ENCODE data around the gene UTP18. TPM values are rescaled to one million over a fixed set of nuclear protein-coding genes. Genes with fewer than 3 reads are reported as not detected.
"Not testable (repeated sequence)": the region's sequence is repeated elsewhere in the genome, so short reads cannot be mapped to it uniquely, and the experiment has no call there.

The UTP18 gene
- total RNA-seq, 2 experiments from 2014 or later: 36.7 to 41.0 TPM

DNA sequence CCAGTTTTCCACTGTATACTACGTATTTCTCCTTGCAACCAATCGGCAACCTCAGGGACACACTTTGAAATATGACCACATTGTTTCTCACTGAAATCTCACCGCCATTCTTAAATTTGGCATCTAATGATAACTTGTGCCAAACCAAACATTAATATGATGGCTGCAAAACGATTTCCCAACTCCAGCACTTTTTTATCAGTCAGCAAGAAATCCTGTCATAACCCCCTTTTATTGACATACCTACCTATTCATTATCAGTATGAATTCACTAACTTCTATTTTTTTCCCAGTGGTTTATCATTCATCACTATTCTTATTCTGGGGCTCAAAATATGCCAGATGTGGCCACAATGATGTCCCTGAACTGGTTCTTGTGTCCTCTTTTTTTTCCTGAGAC, 16.3 kb upstream of the UTP18 start:
- POLR2A ChIA-PET: no interaction called here
- ATAC-seq (ENCODE audit: low read depth) (no peak), DNase-seq (no peak)
- Mint-ChIP-seq H3K9me3 (no peaks in the 10 kb centered on the region), H3K4me1 (peaks cover 6% of the 10 kb centered on the region), H3K27me3 (no peaks in the 10 kb centered on the region), H3K4me3 (no peak overlapping the region), H3K36me3 (peaks cover 5% of the 10 kb centered on the region), H3K27ac (no peak overlapping the region)

DNA sequence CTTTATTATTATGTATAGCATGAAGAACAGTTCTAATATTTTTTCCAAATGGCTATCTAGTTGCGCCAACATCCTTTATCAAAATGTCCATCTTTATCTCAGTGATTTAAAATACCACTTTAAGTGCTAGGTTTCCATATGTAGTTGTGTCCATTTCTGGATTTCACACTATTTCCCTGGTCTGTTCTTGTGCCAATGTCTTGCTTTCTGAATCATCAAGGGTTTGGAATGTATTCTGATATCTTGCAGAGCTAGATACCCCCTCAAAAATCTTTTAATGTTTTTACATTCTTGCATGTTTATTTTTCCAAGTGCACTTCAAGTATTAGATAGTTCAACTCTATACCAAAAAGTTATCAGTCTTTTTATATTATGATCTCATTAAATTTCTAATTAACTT, 14.8 kb upstream of the UTP18 start:
- Mint-ChIP-seq H3K4me1 (peaks cover 6% of the 10 kb centered on the region), H3K9me3 (no peaks in the 10 kb centered on the region), H3K27me3 (no peaks in the 10 kb centered on the region), H3K27ac (no peak overlapping the region), H3K4me3 (no peak overlapping the region), H3K36me3 (peaks cover 4% of the 10 kb centered on the region)
- ATAC-seq (ENCODE audit: low read depth) (no peak), DNase-seq (no peak)
- POLR2A ChIA-PET: no interaction called here

GRCh38 chr17:51250314-51250840, 10.0 kb upstream of the UTP18 start:
- Mint-ChIP-seq H3K4me1 (peaks cover 14% of the 10 kb centered on the region), H3K27ac (no peak overlapping the region), H3K36me3 (peaks cover 24% of the 10 kb centered on the region), H3K27me3 (no peaks in the 10 kb centered on the region), H3K9me3 (no peaks in the 10 kb centered on the region), H3K4me3 (no peak overlapping the region)
- POLR2A ChIA-PET: no interaction called here
- no peak for ATAC-seq (ENCODE audit: low read depth)
- no peak for DNase-seq

DNA sequence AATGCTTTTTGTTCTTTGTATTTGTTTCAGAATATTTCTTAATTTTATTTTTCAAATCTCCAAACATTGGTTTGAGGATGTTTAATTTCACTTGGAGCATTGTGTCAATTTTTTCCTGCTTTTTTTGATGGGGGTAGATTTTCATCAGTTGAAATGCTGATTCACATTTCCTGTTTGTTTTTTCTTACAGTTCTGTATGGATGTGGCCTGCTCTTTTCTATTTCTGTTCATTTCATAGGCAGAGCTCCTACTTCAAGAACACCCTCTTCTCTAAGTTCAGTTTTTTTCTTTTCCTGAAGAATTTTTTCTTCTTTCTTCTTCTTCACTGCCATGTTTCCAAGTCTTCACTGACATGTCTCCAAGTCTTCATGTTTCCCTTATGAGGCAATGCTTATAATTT, 9.3 kb upstream of the UTP18 start:
- H3K27me3 Mint-ChIP-seq: no peaks in the 10 kb centered on the region
- H3K9me3 Mint-ChIP-seq: no peaks in the 10 kb centered on the region
- DNase-seq (no peak), ATAC-seq (ENCODE audit: low read depth) (no peak)
- POLR2A ChIA-PET: no interaction called here
- peak overlapping the region; percentile 19 for H3K27ac Mint-ChIP-seq
- H3K36me3 Mint-ChIP-seq: peaks cover 24% of the 10 kb centered on the region
- no peak overlapping the region for H3K4me3 Mint-ChIP-seq
- peaks cover 16% of the 10 kb centered on the region for H3K4me1 Mint-ChIP-seq

GRCh38 chr17:51255673-51256072, 4.7 kb upstream of the UTP18 start:
- DNase-seq (no peak), ATAC-seq (ENCODE audit: low read depth) (no peak)
- Mint-ChIP-seq H3K4me3 (no peak overlapping the region), H3K27me3 (no peaks in the 10 kb centered on the region), H3K4me1 (peaks cover 34% of the 10 kb centered on the region), H3K36me3 (peaks cover 24% of the 10 kb centered on the region), H3K9me3 (no peaks in the 10 kb centered on the region), H3K27ac (no peak overlapping the region)
- POLR2A ChIA-PET: no interaction called here

GRCh38 chr17:51256101-51256500, 4.2 kb upstream of the UTP18 start:
- peaks cover 20% of the 10 kb centered on the region for H3K36me3 Mint-ChIP-seq
- POLR2A ChIA-PET: no interaction called here
- peaks cover 31% of the 10 kb centered on the region for H3K4me1 Mint-ChIP-seq
- DNase-seq (no peak), ATAC-seq (ENCODE audit: low read depth) (no peak)
- no peak overlapping the region for H3K27ac Mint-ChIP-seq
- no peak overlapping the region for H3K4me3 Mint-ChIP-seq
- no peaks in the 10 kb centered on the region for H3K27me3 Mint-ChIP-seq
- no peaks in the 10 kb centered on the region for H3K9me3 Mint-ChIP-seq

DNA sequence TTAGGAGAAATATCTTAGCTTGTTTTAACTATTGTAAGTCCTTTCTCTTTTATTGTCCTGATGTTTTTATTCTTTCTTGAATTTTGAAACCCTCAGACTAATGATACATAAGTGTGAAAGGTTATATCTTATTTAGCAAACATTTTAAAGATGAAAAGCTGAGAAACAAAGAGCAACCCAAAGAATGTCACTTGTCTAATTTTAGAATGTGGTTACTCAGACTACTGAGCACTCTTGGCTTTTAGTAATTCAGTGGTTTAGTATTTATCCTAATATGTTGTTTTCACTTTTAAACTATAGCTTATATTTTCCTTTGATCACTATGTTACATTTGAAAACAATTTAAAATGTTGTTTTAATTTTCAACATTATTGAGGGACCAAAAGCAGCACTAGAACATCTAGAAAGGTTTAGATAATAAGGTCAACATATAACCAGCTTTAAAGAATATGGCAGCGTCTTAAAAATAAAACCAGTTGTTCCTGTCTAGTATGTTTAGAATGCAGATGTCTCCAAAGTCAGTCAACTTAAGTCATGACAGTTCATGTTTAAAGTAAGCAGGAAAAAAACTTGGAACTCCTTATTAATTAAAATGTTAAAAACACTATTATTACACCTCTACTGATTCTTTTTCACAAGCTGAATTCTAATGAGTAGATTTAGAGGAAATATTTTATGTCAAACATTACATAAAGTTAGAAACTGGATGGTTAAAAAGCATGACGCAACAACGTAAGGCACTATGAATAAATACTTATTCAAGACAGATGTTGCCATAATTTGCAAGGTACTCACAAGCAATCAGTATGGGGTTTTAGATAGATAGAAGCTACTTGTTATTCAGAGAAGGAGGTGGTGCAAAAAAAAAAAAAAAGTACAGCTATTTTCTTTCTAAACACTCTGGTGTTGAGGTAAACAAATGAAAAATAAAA, 2.9 kb upstream of the UTP18 start:
- Mint-ChIP-seq H3K9me3 (no peaks in the 10 kb centered on the region), H3K36me3 (peaks cover 12% of the 10 kb centered on the region), H3K27ac (no peak overlapping the region), H3K4me1 (peaks cover 34% of the 10 kb centered on the region), H3K27me3 (no peaks in the 10 kb centered on the region), H3K4me3 (peak overlapping the region; percentile 12)
- DNase-seq (no peak), ATAC-seq (ENCODE audit: low read depth) (no peak)
- POLR2A ChIA-PET: no interaction called here

DNA sequence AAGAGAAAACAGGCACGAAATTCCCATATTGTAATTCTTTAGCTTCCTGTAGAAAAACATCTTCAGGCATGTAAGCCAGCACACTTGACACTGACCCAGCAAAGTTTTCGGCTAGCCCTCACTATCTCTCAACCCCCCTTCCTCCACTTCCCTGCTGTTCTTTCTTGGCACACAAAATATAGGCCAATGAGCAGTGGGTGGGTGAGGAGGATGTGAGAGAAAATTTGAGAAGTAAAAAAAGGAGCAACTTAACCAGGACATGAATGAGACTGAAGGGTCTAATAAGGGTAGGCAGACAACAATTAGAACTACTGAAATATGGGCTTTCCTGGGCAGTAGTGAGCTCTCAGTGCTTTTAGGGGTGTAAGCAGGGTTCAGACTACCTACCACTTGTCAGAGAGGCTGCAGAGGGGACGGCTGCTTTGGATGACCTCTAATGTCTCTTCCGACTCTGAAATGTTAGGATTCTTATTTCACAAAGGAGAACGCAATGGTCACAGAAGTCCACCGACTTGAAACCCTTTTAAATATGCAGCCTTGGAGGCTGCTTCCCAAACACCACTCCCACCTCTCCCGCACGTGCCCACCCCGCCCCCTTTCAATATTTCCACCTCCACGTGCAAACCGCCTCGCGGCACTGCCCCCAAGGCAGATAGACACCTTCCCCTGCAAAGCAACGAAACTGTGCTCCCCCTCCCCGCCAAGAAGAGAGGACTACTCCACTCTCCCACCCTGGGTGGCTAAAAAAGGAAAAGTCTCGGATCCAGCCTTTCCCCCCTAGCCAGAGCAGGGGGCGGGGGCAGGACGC, 1.4 kb upstream of the UTP18 start:
- no peak for DNase-seq
- Mint-ChIP-seq H3K36me3 (peaks cover 18% of the 10 kb centered on the region), H3K27me3 (no peaks in the 10 kb centered on the region), H3K4me1 (peaks cover 44% of the 10 kb centered on the region), H3K9me3 (no peaks in the 10 kb centered on the region), H3K27ac (peak overlapping the region; percentile 74), H3K4me3 (peak overlapping the region; percentile 87)
- POLR2A ChIA-PET: no interaction called here
- no peak for ATAC-seq (ENCODE audit: low read depth)

DNA sequence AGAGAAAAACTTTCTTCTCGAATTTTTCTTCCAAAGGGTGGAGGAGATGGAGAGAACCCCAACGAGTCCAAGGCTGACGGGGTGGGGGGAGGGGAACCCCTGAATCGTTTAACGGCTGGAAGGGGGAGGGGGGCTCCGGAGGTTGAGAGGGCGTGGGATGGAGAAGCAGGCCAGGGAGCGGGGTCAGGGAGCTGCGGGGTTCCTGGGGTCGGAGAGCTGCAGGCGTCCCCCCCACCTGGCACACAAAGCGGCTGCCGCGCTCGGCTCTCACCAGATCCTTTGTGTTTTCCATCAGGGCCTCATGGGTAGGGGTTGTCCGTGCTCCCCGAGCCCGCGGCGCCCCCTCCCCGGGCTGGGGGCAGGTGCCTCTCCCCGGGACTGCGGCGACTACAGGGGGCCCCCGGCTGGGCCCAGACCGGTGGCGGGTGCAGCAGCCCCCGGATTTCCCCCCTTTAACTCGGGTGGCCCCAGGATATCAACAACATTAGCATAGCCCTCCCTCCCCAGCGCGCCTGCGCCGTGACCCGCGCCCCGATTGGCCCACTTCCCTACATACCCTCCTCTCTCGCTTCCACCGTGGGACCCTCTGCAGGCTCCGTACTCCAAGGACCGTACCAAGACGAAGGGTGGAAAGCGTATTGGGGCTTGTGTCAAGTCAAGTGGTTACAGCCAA, 646 bp upstream of the UTP18 start, which contains the start of gene MBTD1:
Gene MBTD1 (minus strand): TSS at position 486 of the 673 bp plus-strand sequence. CDS start 34,888 bp downstream, outside the sequence.
- Mint-ChIP-seq H3K4me3 (peak within 1 kb of the TSS; percentile 87), H3K27ac (peak within 1 kb of the TSS; percentile 95), H3K9me3 (no peaks in the 10 kb centered on the region), H3K36me3 (peaks cover 15% of the 10 kb centered on the region), H3K4me1 (peaks cover 43% of the 10 kb centered on the region), H3K27me3 (no peaks in the 10 kb centered on the region)
- POLR2A ChIA-PET: interaction anchor here (1.7 kb wide), 1 partner anchor 394 kb away, joined by 5 read pairs; the partner anchor contains the start of gene TOB1
- peak; percentile 92 for DNase-seq
- peak; percentile 93 for ATAC-seq (ENCODE audit: low read depth)

- Mint-ChIP-seq H3K9me3 (no peaks in the 10 kb centered on the region), H3K27me3 (no peaks in the 10 kb centered on the region), H3K27ac (peak overlapping the region; percentile 95), H3K4me1 (peaks cover 40% of the 10 kb centered on the region), H3K4me3 (peak overlapping the region; percentile 87), H3K36me3 (peaks cover 21% of the 10 kb centered on the region)
- ATAC-seq (ENCODE audit: low read depth): no peak
- no peak for DNase-seq
- POLR2A ChIA-PET: interaction anchor here (0.9 to 1.7 kb wide), 6 partner anchors 20 to 395 kb away, joined by 3 to 5 read pairs (median 3); partner anchors contain the start of gene TOB1
Measured at GRCh38 chr17:51261024-51261963, 948 bp downstream of the UTP18 start.

DNA sequence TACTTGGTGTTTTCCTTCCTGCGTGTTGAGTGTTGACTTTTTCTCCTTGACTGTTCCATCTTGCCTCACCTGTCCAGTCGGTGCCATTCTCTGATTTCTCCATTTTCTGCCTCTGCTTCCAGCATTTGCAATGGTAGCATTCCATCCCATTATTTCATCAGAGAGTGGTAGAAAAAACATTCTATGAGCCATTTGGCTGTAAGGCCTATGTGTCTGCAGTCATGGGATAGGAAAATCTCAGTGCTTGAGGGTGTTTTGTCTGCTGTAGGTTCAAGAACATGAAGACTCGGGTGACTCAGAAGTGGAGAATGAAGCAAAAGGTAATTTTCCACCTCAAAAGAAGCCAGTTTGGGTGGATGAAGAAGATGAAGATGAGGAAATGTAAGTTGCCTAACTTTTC, 2.7 kb downstream of the UTP18 start:
- no peak for ATAC-seq (ENCODE audit: low read depth)
- Mint-ChIP-seq H3K4me3 (peak overlapping the region; percentile 60), H3K4me1 (peaks cover 38% of the 10 kb centered on the region)

GRCh38 chr17:51264466-51264865, 4.1 kb downstream of the UTP18 start:
- H3K4me3 Mint-ChIP-seq; H3K27me3 Mint-ChIP-seq; ATAC-seq (ENCODE audit: low read depth); H3K27ac Mint-ChIP-seq; POLR2A ChIA-PET; DNase-seq; H3K9me3 Mint-ChIP-seq: not testable (repeated sequence)
- Mint-ChIP-seq H3K36me3 (peaks cover 31% of the 10 kb centered on the region), H3K4me1 (peaks cover 25% of the 10 kb centered on the region)

More for the DNA sequence above, 2.7 kb downstream of the UTP18 start:
- POLR2A ChIA-PET: no interaction called here
- DNase-seq: no peak
- Mint-ChIP-seq H3K9me3 (no peaks in the 10 kb centered on the region), H3K27me3 (no peaks in the 10 kb centered on the region), H3K27ac (peak overlapping the region; percentile 18), H3K36me3 (peaks cover 25% of the 10 kb centered on the region)

All from activated naive CD8-positive, alpha-beta T cell treated with anti-CD3 and anti-CD28 coated beads, Interleukin-2, amount 10 ng/mL, durations not matched to agents 7 days and 5 days (primary cell).